Measurements from ENCODE around the gene RAB35.

Gene RAB35

DNA sequence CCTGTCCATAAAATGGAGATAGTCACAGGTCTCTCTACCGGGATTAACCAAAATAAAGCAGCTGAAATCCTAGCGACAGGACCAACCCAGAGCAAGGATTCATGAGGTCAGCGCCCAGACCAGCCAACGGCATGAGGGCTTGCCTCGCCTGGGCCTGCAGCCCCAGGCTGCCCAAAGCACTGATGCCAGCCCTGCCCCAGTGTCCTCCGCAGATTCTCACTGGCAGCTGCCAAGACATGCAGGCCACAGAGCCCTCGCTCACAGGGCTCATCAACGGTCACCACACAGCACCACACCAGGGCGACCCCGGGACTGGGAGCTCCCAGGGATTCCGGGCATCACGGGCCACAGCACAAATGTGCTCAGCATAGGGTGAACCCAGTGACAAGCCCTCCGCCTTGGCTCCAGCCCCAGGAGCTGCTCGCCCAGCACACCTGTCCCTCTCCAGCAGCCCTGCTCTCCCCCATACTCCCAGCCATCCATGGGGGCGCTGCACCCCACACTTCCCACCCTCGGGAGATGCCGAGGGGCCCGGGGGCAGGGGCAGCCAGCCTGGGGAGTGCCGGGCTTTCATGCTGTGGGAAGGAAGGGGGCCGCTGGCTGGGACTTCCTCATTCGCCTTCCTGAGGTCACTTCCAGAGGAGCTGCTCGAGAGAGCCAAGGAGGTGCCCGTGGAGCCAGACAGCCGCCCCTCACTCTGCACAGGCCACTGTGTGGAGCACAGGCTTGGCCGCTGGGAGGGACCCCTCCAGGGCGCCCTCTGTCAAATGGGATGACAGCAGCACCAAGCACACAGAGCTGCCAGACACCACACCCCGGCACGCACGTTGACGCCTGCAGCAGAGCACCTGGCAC, 14.1 kb downstream of the RAB35 start:
- DNase-seq, result no peak

DNA sequence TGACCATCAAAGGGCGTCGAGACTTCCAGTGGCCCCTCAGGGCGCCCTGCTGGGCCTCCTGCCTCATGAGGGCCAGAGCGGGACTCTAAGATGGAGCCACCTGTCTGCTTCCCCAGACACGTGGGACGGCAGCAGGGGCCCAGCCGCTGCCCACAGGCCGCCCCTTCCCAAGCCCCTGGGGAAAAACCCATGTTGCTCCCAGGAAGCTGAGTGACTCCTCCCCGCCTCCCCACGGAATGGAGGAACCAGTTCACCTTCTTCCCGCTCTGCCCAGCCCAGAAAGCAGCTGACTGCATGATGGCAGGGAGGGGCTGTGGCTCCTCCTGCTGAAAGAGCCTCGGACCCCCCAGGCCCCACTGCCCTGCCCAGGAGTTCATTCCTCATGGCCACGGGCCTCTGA, 14.9 kb downstream of the RAB35 start:
- DNase-seq, result no peak

DNA sequence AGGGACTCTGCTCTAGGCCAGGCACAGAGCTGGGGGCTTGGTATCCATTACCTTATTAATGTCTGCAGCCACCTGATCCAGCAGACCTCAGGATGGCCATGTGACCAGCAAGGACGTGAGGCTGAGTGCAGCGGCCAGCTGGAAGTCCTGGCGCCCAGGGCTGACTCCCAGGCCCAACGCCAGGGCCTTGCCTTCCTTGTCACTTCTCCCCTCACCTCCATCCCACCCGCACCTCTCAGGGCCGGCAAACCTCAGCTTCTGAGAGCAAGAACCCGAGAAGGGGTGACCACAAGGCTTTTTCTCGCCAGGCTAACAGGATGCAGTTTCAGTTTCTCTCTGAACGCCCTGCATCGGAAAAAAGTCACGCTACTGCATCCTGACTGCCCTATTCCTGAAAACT, 15.4 kb downstream of the RAB35 start:
- DNase-seq, result no peak

DNA sequence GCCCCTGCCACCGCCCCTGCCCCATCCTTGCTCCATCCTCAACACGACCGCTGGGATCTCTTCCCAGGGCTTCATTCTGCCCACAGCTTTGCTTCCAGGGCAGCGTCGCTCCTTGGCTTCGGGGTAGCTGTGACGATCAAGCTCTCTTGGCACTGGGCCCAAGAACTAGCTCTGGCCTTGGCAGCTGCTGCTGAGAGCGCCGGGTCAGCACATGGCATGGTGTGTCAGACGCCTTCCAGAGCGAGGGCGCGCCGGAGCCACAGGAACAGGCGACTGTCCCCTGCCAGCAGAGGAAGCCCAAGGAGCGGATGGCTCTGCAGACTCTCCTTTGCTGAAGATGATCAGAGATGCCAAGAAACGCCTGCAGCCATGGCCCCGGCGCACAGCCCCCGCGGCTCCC, 15.9 kb downstream of the RAB35 start:
- DNase-seq, result no peak

DNA sequence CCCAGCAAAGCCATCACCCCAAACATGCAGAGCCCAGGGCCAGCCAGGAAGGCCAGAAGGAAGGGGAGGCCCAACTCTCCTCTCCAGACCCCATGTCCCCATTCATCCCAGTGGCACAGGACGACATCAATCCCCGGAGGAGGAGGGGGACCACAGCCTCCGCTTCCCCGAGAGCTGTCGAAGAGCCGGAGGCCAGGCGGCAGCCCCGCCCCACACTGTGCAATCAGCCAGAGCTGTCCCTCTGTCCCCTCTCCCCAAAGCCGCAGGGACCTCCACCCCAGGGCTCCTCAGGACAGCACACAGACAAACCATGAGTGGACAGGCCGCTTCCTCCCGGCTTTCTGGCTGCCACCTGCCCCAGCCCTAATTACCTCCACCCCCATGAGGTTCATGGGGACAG, 16.8 kb downstream of the RAB35 start:
- no peak for DNase-seq

DNA sequence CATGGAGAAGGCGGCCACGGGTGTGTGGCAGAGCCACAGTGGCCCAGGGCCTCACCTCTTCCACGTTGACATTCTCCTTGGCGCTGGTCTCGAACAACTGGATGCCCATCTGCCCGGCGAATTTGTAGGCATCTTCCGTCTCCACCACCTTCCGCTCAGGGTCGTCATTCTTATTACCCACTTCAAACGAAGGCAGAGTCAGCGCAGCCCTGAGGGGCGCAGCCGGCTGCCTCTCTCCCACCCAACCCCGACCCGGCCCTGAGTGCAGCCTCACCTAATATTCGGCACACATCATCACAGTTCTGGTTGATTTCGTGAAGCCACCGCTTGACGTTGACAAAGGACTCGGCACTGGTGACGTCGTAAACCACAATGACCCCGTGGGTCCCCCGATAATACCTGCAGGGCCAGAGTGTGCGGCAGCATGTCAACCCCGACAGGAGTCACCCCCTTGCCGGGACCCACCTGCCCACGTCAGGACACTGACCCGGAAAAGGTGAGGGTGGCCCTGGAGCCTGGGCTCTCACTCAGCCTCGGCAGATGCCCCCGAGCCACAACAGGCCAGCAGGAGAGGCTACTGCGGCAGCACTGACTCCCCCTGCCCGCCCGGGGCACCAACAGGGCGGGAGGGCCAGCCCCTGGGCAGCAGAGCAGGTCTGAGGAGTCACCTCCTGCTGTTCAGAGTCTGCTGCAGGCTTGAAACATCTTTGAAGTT, 17.6 kb downstream of the RAB35 start:
- DNase-seq, result no peak

DNA sequence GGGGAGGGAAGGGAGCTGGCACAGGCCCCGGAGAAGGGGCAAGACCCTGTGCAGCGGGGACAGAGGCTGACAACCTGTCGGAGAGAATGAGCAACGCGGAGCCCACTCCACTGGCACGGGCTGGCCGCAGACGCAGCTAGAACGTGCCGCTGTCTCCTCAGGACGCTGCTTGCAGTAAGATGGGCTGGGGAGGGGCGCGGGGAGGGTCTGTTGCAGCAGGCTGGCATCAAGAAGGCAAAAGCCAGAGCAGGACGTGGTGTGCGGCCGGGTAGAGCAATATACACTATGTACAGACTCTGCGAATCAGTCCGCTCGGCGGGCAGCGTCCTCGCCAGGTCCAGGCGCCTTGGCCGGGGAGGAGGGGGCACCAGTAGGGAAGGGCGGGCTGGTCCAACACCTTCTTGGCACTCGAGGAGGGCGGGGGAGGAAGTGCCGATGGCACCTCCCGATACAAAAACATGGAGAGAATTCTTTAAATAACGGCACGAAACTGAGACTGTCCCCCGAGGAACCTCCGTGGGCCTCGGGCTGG, 19.8 kb downstream of the RAB35 start:
- no peak for DNase-seq

DNA sequence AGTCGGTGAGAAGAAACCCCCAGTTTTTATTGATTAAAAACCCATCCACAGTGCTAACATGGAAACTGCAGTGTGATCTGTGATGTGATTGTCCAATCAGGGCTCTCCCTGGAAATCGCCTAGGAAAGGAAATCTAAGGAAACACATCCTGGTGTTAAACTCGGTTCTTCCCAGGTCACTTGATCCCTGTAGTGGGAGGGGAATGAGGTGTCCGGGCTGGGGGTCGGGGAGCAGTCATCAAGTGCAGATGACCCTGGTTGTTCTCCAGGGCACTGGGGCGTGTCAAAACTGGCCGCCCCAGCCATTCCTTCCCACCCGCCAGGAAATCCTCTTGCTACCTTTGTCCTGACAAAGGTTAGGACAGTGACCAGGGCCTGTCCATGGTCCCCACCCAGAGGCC, 20.8 kb downstream of the RAB35 start:
- no peak for DNase-seq

DNA sequence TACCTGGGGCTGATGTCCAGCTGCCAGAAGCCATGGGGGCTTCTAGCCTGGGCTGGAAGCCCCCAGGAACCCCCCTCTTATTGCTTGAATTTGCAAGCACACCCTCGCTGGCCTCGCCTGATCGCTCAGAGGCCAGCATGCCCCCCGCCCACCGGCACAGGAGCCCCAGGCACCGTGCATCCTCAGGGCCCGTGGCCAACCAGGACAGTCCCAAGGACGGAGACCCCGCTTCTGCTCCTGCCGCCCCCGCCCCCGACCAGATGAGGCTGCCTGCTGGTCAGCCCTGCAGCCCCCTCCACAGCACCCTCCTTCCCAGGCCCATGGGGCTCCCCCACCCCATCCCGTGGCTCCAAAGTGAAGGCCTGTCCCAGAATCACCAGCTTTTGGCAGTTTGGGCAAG, 21.2 kb downstream of the RAB35 start:
- no peak for DNase-seq

DNA sequence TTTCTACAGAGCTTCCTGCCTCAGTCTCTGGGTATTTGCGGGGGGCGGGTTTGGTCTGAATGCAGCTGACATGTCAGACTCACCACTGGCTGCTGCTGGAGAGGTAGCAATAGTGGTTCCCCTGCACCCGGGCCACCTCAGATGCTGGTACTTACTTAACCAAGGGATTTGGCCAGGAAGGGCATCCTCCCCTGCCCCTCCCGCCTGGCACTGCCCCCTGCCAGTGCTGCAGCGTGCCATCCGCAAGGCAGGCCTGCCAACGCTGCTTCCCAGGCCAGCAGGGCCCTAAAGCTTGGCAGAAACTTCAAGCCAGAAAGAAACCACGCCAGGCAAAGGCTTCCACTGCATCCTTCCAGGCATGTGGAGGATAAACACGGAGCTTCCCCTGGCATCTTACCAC, 22.1 kb downstream of the RAB35 start:
- no peak for DNase-seq

DNA sequence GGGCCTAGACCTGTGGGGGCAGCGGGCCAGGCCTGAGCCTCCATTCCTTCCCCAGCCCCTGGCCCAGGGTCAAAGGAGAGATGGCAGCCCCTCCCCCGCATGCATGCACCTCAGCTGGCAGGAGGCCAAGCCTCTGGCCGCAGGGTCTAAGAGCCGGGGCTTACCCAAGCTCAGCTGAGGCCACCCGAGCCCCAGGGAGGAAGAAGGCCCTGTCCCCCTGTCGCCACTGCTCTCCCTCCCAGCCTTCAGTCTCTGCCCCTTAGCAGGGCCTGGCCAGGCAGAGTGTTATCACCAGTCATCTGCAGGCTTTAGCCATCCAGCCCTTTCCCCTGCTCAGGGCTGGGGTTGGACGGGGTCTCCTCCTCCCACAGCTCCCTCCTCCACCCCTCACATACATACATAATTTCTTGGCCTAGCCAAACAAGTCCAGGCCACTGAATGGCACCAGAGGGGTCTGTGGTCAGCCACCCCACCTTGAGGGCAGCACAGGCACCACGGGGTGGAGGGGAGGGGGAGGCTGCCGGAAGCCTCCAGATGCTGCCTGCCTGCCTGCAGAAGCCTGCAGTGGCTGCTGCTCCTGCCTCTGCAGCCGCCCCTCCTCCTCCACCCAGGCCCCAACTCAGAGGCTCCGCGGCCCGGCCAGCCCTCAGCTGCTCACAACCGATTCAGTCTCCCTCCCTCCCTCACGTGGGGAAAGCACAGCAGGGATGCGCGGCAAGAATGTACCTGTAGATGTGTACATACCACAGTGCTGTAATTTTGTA, 22.8 kb downstream of the RAB35 start:
- DNase-seq, result no peak

DNA sequence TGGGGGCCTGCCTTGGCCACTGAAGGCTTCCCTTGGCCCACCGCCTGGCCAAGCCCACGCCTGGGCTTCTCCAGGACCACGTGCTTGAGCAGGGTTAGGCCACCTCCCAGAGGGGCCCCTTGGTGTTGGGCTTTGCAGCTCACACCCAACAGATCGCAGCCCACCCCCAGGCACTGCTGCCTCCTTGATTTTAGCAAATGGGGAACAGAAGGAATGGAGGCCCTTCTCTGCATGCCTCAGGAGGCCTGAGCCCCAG, 23.3 kb downstream of the RAB35 start:
- no peak for DNase-seq

DNA sequence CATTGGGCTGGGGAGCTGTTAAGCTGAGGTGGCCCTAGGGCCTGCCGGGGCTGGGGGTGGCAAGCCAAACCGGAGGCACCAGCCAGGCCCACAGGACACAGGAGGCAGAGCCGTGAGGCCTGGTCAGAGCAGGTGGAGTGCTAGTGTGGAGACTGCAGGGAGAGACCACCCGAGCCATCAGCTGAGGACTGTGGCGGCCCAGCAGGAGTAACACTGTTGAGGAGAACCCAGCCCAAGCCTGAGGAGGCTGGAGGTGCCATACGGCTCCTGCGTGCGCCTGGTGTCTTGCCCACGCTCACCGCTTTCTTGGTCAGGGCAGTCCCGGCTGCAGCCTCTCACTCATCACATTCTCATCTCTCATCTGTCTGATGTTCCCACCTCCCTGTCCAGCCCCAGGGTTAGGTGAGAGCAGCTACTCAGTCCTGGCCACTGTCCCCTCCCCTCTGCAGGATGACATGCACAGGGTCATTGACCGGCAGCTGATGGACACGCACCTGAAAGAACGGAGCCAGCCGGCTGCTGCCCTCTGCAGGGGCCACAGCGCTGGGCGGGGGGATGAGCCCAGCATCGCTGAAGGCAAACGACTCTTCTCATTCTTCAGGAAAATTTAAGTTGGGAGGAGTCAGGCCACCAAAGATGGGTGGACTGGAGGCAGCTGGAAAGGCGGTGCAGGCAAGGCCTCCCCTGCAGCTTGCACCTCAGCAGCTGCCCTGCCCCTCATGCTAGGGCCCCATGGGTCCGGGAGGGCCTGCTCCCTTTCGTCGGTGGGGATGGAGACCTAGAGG, 23.8 kb downstream of the RAB35 start:
- DNase-seq, result no peak

DNA sequence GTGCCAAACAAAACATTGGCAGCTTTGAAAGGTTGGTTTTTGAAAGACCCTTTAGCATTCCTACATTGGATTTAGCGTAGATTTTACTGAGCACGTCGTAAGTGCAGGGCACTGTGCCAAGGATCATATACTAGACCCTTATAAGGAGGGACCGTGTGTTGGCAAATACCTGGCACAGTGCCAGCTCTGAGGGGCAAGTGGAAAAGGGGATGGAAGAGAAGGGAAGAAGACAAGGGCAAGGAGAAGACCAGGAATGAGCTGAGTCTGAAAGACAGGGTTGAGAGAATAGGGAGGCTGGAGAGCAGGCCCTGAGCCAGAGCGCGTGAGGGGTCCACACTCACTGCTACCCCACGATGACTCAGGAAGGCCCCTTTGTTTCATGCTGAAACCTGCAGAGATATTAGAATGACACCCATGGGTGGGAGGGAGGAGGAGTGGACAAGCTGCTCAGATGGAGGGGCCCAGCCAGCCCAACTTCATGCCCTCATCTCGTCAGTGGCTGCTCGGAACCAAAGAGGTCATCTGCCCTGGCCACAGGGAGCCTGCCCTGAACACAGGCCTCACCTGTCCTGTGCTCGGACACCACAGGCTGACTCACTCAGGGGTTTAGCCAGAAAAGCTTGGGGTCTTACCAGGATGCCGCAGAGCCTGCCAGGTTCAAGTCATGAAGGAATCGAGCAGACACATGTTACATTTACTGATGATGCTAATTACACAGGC, 25.0 kb downstream of the RAB35 start:
- no peak for DNase-seq

DNA sequence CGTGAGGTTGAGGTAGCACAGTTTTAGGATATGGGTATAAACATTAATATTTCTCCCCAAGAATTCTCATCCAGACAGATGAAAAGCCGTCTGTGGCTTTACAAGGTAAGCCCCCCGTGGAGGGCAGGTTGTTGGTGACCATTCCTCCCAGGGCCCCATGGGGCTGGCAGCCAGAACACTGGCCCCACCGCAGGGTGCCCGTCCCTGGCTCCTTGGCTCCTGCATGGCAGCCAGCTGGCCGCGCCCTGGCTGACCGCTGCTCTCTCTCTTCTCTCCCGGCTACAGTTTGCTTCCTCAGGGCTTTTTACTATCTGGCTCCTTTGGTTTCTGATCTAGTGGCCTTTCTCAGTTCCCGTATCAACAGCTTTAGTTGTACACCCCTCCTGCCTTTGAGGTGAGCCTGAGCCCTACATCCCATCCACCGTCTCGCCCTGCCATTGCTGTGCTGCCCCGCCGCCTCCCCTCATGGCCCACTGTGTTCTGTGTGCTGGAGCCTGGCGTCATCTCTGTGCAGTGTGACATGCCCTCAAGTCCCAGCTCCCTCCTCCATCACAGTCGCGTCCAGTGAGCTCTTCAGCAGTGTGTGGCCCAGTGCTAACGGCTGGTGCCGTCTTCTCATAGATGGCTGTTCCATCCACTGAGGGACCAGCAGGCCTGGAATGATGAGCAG, 25.8 kb downstream of the RAB35 start:
- no peak for DNase-seq

DNA sequence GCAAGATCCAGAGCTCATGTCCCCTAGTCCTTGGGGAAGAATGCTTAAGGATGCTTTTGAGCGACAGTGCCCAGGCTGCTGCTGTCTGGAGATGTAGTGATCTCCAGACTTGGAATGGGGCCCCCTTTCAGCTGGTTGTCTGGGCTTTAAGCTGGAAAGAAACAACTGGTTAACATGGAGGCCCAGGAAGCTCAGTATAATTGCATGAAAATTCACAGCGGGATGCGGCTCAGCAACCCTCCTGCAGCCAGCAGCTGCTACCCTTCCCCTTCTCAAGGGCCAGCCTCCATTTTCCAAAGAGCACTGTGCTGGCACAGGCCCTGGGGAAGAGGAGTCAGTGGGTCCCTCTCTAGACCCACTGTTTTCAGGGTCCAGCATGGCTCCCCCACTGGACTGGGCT, 26.3 kb downstream of the RAB35 start:
- no peak for DNase-seq

DNA sequence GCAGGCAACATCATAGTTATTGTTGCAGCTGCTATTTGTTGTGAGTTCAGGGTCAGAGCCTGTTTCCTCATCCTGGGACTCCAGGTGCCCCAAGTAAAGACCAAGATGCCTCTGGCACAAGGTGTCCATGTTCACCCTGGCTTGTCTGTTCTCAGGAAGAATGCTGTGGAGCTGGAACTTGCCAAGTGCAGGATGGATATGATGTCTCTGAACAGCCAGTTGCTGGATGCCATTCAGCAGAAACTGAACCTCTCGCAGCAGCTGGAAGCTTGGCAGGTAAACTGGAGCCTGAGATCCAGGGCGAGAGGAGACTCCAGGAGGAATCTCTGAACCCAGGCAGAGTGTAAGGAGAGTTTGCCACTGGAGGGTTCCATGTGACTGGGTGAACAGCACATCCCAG, 26.8 kb downstream of the RAB35 start:
- no peak for DNase-seq

DNA sequence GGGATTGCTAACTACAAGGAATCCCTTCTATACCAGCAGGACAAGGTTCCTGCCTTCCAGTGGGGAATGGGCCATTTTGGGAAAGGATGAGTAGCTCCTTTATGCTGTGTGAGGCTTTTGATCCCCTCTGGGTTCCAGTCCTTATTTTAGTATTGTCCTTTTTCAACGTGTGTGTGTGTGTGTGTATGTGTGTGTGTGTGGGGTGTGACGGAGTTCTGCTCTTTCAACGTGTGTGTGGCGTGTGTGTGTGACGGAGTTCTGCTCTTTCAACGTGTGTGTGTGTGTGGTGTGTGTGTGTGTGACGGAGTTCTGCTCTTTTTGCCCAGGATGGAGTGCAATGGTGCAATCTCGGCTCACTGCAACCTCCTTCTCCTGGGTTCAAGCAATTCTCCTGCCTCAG, 27.4 kb downstream of the RAB35 start:
- no peak for DNase-seq

DNA sequence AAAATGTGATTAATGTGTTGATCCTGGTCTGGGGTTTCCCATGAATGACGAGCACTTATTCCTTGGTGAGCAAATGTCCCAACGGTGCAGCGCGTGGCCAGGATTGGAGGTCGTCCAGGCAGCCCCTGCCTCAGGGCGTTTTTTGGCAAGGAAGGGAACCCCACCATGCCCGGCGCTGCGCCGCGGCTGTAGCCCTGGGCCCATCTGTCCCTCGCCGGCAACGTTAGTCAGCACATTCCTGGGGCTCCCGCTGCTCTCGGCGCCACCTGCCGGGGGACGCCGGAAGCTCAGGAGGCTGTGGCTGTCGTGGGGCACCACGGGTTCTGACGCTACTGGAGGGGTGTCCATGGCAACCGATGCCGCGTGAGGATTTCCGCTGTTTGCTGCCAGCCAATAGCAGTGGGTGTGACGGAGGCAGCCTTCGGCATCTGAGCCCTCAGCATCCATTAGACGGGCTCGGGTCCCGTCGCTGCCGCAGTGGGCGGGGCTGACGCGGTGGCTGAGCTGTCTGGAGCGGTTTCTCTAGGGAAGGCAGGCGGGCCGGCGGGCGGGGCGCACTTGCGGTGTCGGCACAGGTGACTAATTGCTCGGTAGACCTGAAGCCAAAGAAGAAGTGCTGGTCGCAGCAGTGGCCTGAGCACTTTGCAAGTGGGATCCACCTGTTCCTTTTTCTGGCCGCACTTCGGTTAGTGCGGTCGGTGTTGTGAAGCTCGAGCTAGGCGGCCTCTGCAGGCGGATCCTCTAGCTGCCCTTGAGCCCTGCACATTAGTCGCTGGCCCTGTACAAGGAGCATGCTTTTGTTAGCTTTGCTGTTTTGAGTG, 29.5 kb downstream of the RAB35 start:
- DNase-seq, result peak; percentile 100

DNA sequence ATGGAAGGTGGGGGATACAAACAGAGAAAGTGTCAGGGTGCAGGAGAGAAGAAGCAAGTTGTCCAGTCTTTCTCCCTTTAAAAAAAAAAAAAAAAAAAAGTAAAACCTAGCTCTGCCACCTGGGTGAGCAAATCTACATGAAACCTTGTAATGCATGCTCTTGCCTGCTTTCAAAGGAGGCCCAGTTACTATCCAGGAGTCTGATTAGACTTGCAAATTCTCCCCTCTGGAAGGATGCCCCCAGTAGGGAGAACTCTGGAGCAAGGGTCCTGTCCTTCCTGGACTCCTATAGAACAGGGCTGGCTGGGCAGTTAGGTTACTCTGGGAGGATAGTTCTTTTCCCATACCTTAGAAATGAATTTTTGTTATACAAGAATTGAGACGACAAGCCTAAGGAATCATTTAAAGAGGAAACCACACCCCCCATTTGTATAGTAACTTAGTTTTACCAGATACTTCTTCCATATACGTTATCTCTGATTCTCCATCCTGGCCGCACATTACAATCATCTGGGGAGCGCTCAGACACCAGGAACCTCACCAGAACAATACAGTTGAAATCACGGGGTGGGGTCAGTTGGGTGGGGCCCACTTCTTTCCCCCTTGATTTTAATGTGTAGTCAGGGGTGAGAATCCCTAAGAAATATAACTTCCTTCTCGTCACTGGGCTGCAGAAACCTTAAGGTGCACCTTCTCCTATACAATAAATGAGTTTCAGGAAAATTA, 30.5 kb downstream of the RAB35 start:
- no peak for DNase-seq
